GM12864 (cell line): ENCODE results near the gene PKD2L1.

Source experiments
- DNase-seq: peaks from one replicate; pipeline ENCODE4 v3.0.0-alpha.2; 2011; ENCODE audit warnings: low read depth
- H3K4me3 ChIP-seq: 2 replicates; pipeline ENCODE4 v1.5.1; 2011; ENCODE audit warnings: mild to moderate bottlenecking, low read depth, low read length, control low read depth
- CTCF ChIP-seq: IDR thresholded peaks from 2 replicates; pipeline ENCODE4 v1.5.1; 2011; ENCODE audit warnings: low read depth, mild to moderate bottlenecking, moderate library complexity, low read length, control low read depth, inconsistent platforms; ENCODE audit errors: missing control alignments

Gene PKD2L1

GRCh38 chr10:100341953-100342626, 12.1 kb upstream of the PKD2L1 start:
- no peak overlapping the region for H3K4me3 ChIP-seq
- peak; percentile 81 for TF ChIP-seq CTCF
- DNase-seq, result no peak

- TF ChIP-seq CTCF, result no peak
- H3K4me3 ChIP-seq, result no peak overlapping the region
- no peak for DNase-seq
Observed at GRCh38 chr10:100340948-100341847, 11.2 kb upstream of the PKD2L1 start.

GRCh38 chr10:100339236-100339635, 9.2 kb upstream of the PKD2L1 start:
- TF ChIP-seq CTCF, result no peak
- peak; percentile 53 for DNase-seq

GRCh38 chr10:100338434-100339036, 8.5 kb upstream of the PKD2L1 start:
- TF ChIP-seq CTCF, result peak; percentile 88
- H3K4me3 ChIP-seq, result no peak overlapping the region
- DNase-seq, result no peak

More at GRCh38 chr10:100339236-100339635, 9.2 kb upstream of the PKD2L1 start:
- no peak overlapping the region for H3K4me3 ChIP-seq

- no peak overlapping the region for H3K4me3 ChIP-seq
- TF ChIP-seq CTCF, result no peak
- DNase-seq, result no peak
Observed at GRCh38 chr10:100334762-100335161, 4.7 kb upstream of the PKD2L1 start.

GRCh38 chr10:100333661-100334440, 3.8 kb upstream of the PKD2L1 start:
- H3K4me3 ChIP-seq, result no peak overlapping the region
- TF ChIP-seq CTCF, result no peak
- no peak for DNase-seq
